Measurements from ENCODE around the gene CDC42EP1. TPM values are rescaled to one million over a fixed set of nuclear protein-coding genes. Genes with fewer than 3 reads are reported as not detected.

The CDC42EP1 gene
- polyA plus RNA-seq, 1 of the 3 experiments (the other 2 are of a cell fraction): 24.9 TPM

GRCh38 chr22:37553725-37554124, 6.6 kb upstream of the CDC42EP1 start (continued):
- TF ChIP-seq REST (IDR thresholded peaks at IDR 0.05; ENCODE audit: low read depth, low read length): no peak

GRCh38 chr22:37555029-37555428, 5.3 kb upstream of the CDC42EP1 start:
- Histone ChIP-seq H3K4me2 (no peak overlapping the region), H3K4me3 (ENCODE audit: low read depth in 2 of 2, low read length in 1 of 2) (no peak overlapping the region), H3K27me3 (ENCODE audit: insufficient read depth) (no peaks in the 10 kb centered on the region), H3K4me1 (ENCODE audit: control insufficient read depth in 1 of 2, insufficient read depth in 2 of 2, low read depth in 1 of 2, low read length in 1 of 2) (no peaks in the 10 kb centered on the region; a peak in 1 of 4 replicates), H3K36me3 (replicated peaks in 1 of 2; ENCODE audit: control insufficient read depth in 1 of 2, insufficient read depth in 2 of 2, low read length in 1 of 2) (no peaks in the 10 kb centered on the region), H3K79me2 (ENCODE audit: insufficient read depth) (no peaks in the 10 kb centered on the region), H3F3A (replicated peaks; ENCODE audit: insufficient read depth) (peaks cover 16% of the 10 kb centered on the region), H3K9ac (no peak overlapping the region), H3K27ac (ENCODE audit: low read depth in 2 of 2, low read length in 1 of 2) (no peak overlapping the region), H3K9me2 (no peaks in the 10 kb centered on the region), H2AFZ (ENCODE audit: low read depth) (no peak overlapping the region), H3K9me3 (no peaks in the 10 kb centered on the region), H4K20me1 (ENCODE audit: insufficient read depth) (no peaks in the 10 kb centered on the region)
- DNase-seq: peak; percentile 16
- CTCF ChIA-PET: interaction anchor here (0.8 to 1.3 kb wide), 3 partner anchors 15 to 52 kb away, joined by 3 to 5 read pairs (median 4); no protein-coding TSS in a partner anchor
- POLR2A ChIA-PET: no interaction called here
- TF ChIP-seq ZBTB33 (IDR thresholded peaks at IDR 0.05; ENCODE audit: borderline replicate concordance, low read depth) (no peak), USF2 (IDR thresholded peaks at IDR 0.05; ENCODE audit: borderline replicate concordance, low read depth, low read length) (no peak), RAD21 (IDR thresholded peaks at IDR 0.05; ENCODE audit: low read length) (no peak), NFIC (IDR thresholded peaks at IDR 0.05; ENCODE audit: borderline replicate concordance) (no peak), GATA2 (CRISPR knock-in tag; IDR thresholded peaks at IDR 0.05) (no peak), TEAD4 (IDR thresholded peaks at IDR 0.05; ENCODE audit: borderline replicate concordance, insufficient read depth) (no peak), PBX3 (IDR thresholded peaks at IDR 0.05) (no peak), CHD2 (IDR thresholded peaks at IDR 0.05; ENCODE audit: low read length, partially characterized antibody) (no peak), JUND (IDR thresholded peaks at IDR 0.05) (no peak), IRF3 (IDR thresholded peaks at IDR 0.05; ENCODE audit: low read depth, low read length) (no peak), REST (IDR thresholded peaks at IDR 0.05; ENCODE audit: low read depth, low read length) (no peak), TCF12 (IDR thresholded peaks at IDR 0.05) (no peak), EZH2phosphoT487 (IDR thresholded peaks at IDR 0.05; ENCODE audit: borderline replicate concordance, low read depth) (no peak), MAX (IDR thresholded peaks at IDR 0.05; ENCODE audit: low read depth) (no peak), CTCF (IDR thresholded peaks at IDR 0.05) (no peak), POLR2AphosphoS5 (IDR thresholded peaks at IDR 0.05; ENCODE audit: low read depth, low read length) (no peak)

Measured in SK-N-SH (cell line).